HCT116 (cell line): ENCODE measurements around the gene GMNN. TPM values are rescaled to one million over a fixed set of nuclear protein-coding genes. Genes with fewer than 3 reads are reported as not detected.
"Not testable (repeated sequence)": the region's sequence is repeated elsewhere in the genome, so short reads cannot be mapped to it uniquely, and the experiment has no call there.

Experiments used
- ATAC-seq: fragments of 200-7000 bp; cut with Tn5 transposase; 2 replicates; pipeline ENCODE4 v1.9.1; 2020; ENCODE audit warnings: mild to moderate bottlenecking, moderate library complexity
- BruUV-seq: library from RNA; stranded (reverse); fragments of 400-500 nt; replicated peaks from 2 replicates; lab custom pipeline; 2021; lab: Mats Ljungman, UMichigan
- CTCF ChIA-PET: fragments of 300-600 bp; sonication (Branson Sonifier 250); formaldehyde crosslinking; loops from one replicate; lab custom pipeline; 2021; ENCODE audit warnings: antibody characterized with exemption; lab: Charles Lee
- POLR2A ChIA-PET: fragments of 300-600, 350-600 bp; sonication (Branson Sonifier 250); formaldehyde crosslinking; loops from one replicate; lab custom pipeline; 2021; ENCODE audit warnings: antibody characterized with exemption; lab: Charles Lee
- RAD21 ChIA-PET, 2 experiments: fragments of 300-600 bp; sonication (Branson Sonifier 250); formaldehyde crosslinking; loops; one replicate each; lab custom pipeline; 2023; ENCODE audit warnings: low total read pairs in 2 of 2; ENCODE audit not compliant: uncharacterized antibody in 2 of 2, unreplicated experiment in 2 of 2, low non-redundant PET in 1 of 2; lab: Charles Lee
- DNase-seq: peaks from one replicate; pipeline ENCODE4 v3.0.0-alpha.2; 2010; ENCODE audit warnings: low read depth, low spot score
- H2AFZ ChIP-seq: fragments of 200-600 bp; shearing (Covaris generic), sonication (generic); 2 replicates; pipeline ENCODE4 v1.6.1; 2017; ENCODE audit warnings: low read depth, mixed run types, mixed read lengths, antibody characterized with exemption, low read length; ENCODE audit not compliant: poor library complexity, severe bottlenecking
- H3K27ac ChIP-seq: 2 replicates; pipeline ENCODE4 v1.5.1; 2012; ENCODE audit warnings: low read depth, low read length
- H3K27me3 ChIP-seq: fragments of 200-600 bp; sonication (generic); 2 replicates; pipeline ENCODE4 v1.6.1; 2016; ENCODE audit warnings: mixed run types, low read length, mixed read lengths; ENCODE audit not compliant: insufficient read depth
- H3K36me3 ChIP-seq, 2 experiments: fragments of 200-500 bp in 1 of 2; fragments of 200-600 bp in 1 of 2; sonication (Bioruptor generic) in 1 of 2; sonication (generic) in 1 of 2; 2 replicates each; pipeline versions ENCODE4 v1.5.1 to v1.6.1; 2014 to 2016; ENCODE audit warnings: low read length in 2 of 2, inconsistent platforms in 1 of 2, mixed read lengths in 1 of 2, mixed run types in 1 of 2; ENCODE audit not compliant: insufficient read depth in 2 of 2, control insufficient read depth in 1 of 2
- H3K4me1 ChIP-seq, 2 experiments: fragments of 200-600 bp in 1 of 2; sonication (generic) in 1 of 2; 2 replicates each; pipeline versions ENCODE4 v1.5.1 to v1.6.1; 2012 to 2017; ENCODE audit warnings: low read length in 2 of 2, inconsistent platforms in 1 of 2, mild to moderate bottlenecking in 1 of 2, mixed read lengths in 1 of 2, mixed run types in 1 of 2, moderate library complexity in 1 of 2; ENCODE audit not compliant: insufficient read depth in 2 of 2, control insufficient read depth in 1 of 2
- H3K4me2 ChIP-seq: fragments of 200-600 bp; sonication (generic); 2 replicates; pipeline ENCODE4 v1.6.1; 2017; ENCODE audit warnings: mixed run types, low read length, mixed read lengths
- H3K4me3 ChIP-seq, 2 experiments: fragments of 200-600 bp in 1 of 2; sonication (generic) in 1 of 2; replicated peaks in 1 of 2; 2 replicates each; pipeline ENCODE4 v1.5.1; 2011 to 2016; ENCODE audit warnings: low read length in 2 of 2, control low read depth in 1 of 2, low read depth in 1 of 2, mild to moderate bottlenecking in 1 of 2, mixed read lengths in 1 of 2, mixed run types in 1 of 2
- H3K79me2 ChIP-seq: fragments of 200-600 bp; sonication (generic); 2 replicates; pipeline ENCODE4 v1.6.1; 2017; ENCODE audit warnings: mild to moderate bottlenecking, mixed run types, low read length, moderate library complexity, mixed read lengths; ENCODE audit not compliant: insufficient read depth
- H3K9ac ChIP-seq: fragments of 200-600 bp; sonication (generic); 2 replicates; pipeline ENCODE4 v1.6.1; 2016; ENCODE audit warnings: low read length, mixed read lengths
- H3K9me2 ChIP-seq: fragments of 200-600 bp; sonication (generic), shearing (Covaris generic); 2 replicates; pipeline ENCODE4 v1.6.1; 2017; ENCODE audit warnings: mixed run types, mild to moderate bottlenecking, moderate library complexity; ENCODE audit not compliant: insufficient read depth
- H3K9me3 ChIP-seq, 2 experiments: fragments of 200-500 bp in 1 of 2; fragments of 200-600 bp in 1 of 2; sonication (Bioruptor generic) in 1 of 2; sonication (generic) in 1 of 2; 2 replicates each; pipeline ENCODE4 v1.6.1; 2014 to 2017; ENCODE audit warnings: low read length in 2 of 2, mixed read lengths in 2 of 2, inconsistent platforms in 1 of 2, low read depth in 1 of 2, mild to moderate bottlenecking in 1 of 2, mixed run types in 1 of 2, moderate library complexity in 1 of 2; ENCODE audit not compliant: control insufficient read depth in 1 of 2, insufficient read depth in 1 of 2
- H4K20me1 ChIP-seq: fragments of 200-600 bp; sonication (generic), shearing (Covaris generic); 2 replicates; pipeline ENCODE4 v1.6.1; 2017; ENCODE audit warnings: mixed run types, mild to moderate bottlenecking, moderate library complexity; ENCODE audit not compliant: insufficient read depth
- ELF1 ChIP-seq: IDR thresholded peaks from 2 replicates; pipeline ENCODE4 v1.6.1; 2012; ENCODE audit warnings: low read depth, borderline replicate concordance
- JUND ChIP-seq: IDR thresholded peaks from 2 replicates; pipeline ENCODE4 v1.6.1; 2012
- POLR2A ChIP-seq: IDR thresholded peaks from 2 replicates; pipeline ENCODE4 v1.7.0; 2011; ENCODE audit warnings: borderline replicate concordance; ENCODE audit not compliant: insufficient read depth, insufficient read length; ENCODE audit errors: extremely low read depth
- intact Hi-C: fragments of 100-400 bp; cut with micrococcal nuclease; formaldehyde crosslinking; loops from 2 replicates; pipeline ENCODE4 v1.10.0; 2022
- total RNA-seq: library from RNA; stranded (reverse); gene quantifications from one replicate; pipeline ENCODE4 v1.2.1, GENCODE V29; 2021; ENCODE audit not compliant: unreplicated experiment
- TF ChIP-seq, protein P1 (sequence below): IDR thresholded peaks from 2 replicates; pipeline ENCODE4 v1.6.1; 2011; ENCODE audit warnings: mild to moderate bottlenecking, low read length, moderate library complexity; ENCODE audit not compliant: insufficient replicate concordance; ENCODE audit errors: extremely low read depth

The GMNN gene
- total RNA-seq, 1 experiment from 2014 or later, result 54.9 TPM

DNA sequence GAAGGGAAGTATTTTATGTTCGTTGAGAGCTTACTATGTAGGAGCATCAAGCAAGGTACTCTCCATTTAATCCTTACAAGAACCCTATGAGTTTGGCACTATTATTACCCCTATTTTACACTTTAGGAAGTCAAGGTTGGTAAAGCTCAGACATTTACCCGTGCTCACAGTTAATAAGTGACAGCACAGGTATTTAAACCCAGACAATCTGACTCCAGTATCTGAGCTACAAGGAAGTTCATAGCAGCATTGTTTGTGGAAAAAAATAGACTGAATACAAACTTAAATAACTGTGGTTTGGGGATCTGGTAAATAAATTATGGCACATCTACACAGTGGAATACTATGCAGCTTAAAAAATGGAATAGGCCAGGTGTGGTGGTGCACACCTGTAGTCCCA lies 21.2 kb upstream of the GMNN start:
- no peak overlapping the region for H3K27ac ChIP-seq
- H4K20me1 ChIP-seq, result no peaks in the 10 kb centered on the region
- ChIA-PET RAD21 (no interaction called here), POLR2A (no interaction called here), CTCF (interaction anchor here (1.6 kb wide), 1 partner anchor 13 kb away, joined by 3 read pairs; no protein-coding TSS in a partner anchor)
- BruUV-seq, result no TSS peak
- no peak overlapping the region for H3K9ac ChIP-seq
- H3K4me1 ChIP-seq, result no peaks in the 10 kb centered on the region
- H3K36me3 ChIP-seq, result no peaks in the 10 kb centered on the region
- no peak overlapping the region for H3K4me3 ChIP-seq
- ATAC-seq, result no peak
- peaks cover 0 to 2% of the 10 kb centered on the region in 2 experiments; a peak in 1 of 4 replicates for H3K9me3 ChIP-seq
- H3K79me2 ChIP-seq, result no peaks in the 10 kb centered on the region
- no peaks in the 10 kb centered on the region for H3K27me3 ChIP-seq
- intact Hi-C loops, result no loop called here
- no peaks in the 10 kb centered on the region for H3K9me2 ChIP-seq
- no peak overlapping the region for H3K4me2 ChIP-seq
- TF ChIP-seq JUND, result no peak
- TF ChIP-seq ELF1, result no peak
- TF ChIP-seq POLR2A, result no peak
- TF ChIP-seq, protein P1, sequence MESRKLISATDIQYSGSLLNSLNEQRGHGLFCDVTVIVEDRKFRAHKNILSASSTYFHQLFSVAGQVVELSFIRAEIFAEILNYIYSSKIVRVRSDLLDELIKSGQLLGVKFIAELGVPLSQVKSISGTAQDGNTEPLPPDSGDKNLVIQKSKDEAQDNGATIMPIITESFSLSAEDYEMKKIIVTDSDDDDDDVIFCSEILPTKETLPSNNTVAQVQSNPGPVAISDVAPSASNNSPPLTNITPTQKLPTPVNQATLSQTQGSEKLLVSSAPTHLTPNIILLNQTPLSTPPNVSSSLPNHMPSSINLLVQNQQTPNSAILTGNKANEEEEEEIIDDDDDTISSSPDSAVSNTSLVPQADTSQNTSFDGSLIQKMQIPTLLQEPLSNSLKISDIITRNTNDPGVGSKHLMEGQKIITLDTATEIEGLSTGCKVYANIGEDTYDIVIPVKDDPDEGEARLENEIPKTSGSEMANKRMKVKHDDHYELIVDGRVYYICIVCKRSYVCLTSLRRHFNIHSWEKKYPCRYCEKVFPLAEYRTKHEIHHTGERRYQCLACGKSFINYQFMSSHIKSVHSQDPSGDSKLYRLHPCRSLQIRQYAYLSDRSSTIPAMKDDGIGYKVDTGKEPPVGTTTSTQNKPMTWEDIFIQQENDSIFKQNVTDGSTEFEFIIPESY, result no peak
- DNase-seq, result no peak
- H2AFZ ChIP-seq, result no peak overlapping the region

- ATAC-seq, H3K36me3 ChIP-seq, H2AFZ ChIP-seq, POLR2A ChIA-PET, H4K20me1 ChIP-seq, H3K4me2 ChIP-seq, DNase-seq, H3K4me3 ChIP-seq, H3K79me2 ChIP-seq, RAD21 ChIA-PET, H3K27ac ChIP-seq, H3K9me3 ChIP-seq, H3K4me1 ChIP-seq, H3K27me3 ChIP-seq, H3K9ac ChIP-seq, BruUV-seq, H3K9me2 ChIP-seq, intact Hi-C loops: not testable (repeated sequence)
- CTCF ChIA-PET, result interaction anchor here (1.6 kb wide), 1 partner anchor 12 kb away, joined by 3 read pairs; no protein-coding TSS in a partner anchor
Observed at GRCh38 chr6:24754378-24754777, 20.4 kb upstream of the GMNN start.
